BLaER1 treated with 17β-estradiol and CSF1 and Interleukin-3, amounts not matched to agents 10 nM and 100 nM (cell line): ENCODE results near the gene POU2AF2.

Experiments
- H3K27ac ChIP-seq, 11 experiments: shearing (Covaris generic); formaldehyde crosslinking; 2 replicates each; pipeline ENCODE4 v1.8.1; 2022
- H3K27me3 ChIP-seq, 11 experiments: shearing (Covaris generic); formaldehyde crosslinking; 2 replicates each; pipeline ENCODE4 v1.8.1; 2022
- H3K36me3 ChIP-seq, 11 experiments: shearing (Covaris generic); formaldehyde crosslinking; 2 replicates each; pipeline ENCODE4 v1.8.1; 2022
- H3K4me1 ChIP-seq, 10 experiments: shearing (Covaris generic); formaldehyde crosslinking; 2 replicates each; pipeline ENCODE4 v1.8.1; 2022
- H3K4me2 ChIP-seq, 11 experiments: shearing (Covaris generic); formaldehyde crosslinking; 2 replicates each; pipeline ENCODE4 v1.8.1; 2022
- H3K4me3 ChIP-seq, 10 experiments: shearing (Covaris generic); formaldehyde crosslinking; 2 replicates each; pipeline ENCODE4 v1.8.1; 2022
- H3K9ac ChIP-seq, 11 experiments: shearing (Covaris generic); formaldehyde crosslinking; 2 replicates each; pipeline ENCODE4 v1.8.1; 2022
- H3K9me3 ChIP-seq, 11 experiments: shearing (Covaris generic); formaldehyde crosslinking; replicated peaks in 1 of 11; 2 replicates each; pipeline ENCODE4 v1.8.1; 2022
- H4K20me1 ChIP-seq, 11 experiments: shearing (Covaris generic); formaldehyde crosslinking; 2 replicates each; pipeline ENCODE4 v1.8.1; 2022
- Cebpa-rat ChIP-seq, 11 experiments: shearing (Covaris generic); IDR thresholded peaks; 2 replicates each; pipeline ENCODE4 v1.8.1; 2022

Gene POU2AF2

GRCh38 chr11:111297696-111298095 lies 52.2 kb downstream of the POU2AF2 start:
- no peak overlapping the region for H3K4me2 ChIP-seq

DNA sequence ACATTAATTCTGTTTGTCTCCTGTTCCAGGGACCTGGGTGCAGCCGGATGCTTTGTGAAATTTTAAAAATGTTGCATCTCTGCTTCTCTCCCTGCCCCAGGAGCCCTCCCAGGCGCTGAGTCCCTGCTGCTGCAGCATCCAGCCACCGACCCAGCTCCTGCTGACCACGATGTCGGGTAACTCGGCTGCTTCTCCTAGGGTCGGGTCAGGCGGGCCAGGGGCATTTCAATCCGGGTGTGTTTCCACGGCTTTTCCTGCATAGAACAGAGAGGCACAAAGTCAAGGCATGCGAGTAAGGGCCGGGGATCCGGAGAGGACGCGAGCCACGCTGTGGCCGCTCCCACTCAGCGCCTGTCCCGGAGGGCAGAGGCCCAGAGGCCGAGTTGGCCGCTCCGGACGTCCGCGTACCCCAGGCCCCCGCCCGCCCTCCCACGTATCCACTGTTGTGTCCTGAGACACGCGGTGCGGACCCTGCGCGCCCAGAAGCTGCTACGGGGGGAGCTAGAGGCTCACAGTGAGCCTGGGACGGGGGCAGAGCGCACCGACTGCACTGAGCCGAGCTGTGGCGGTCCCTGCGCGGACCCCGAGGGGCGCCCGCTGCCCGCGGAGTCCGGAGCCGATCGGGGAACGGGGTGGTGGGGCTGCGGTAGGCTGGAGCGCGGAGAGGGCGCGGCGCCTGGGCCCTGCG lies 53.0 kb downstream of the POU2AF2 start, which contains the start of gene POU2AF3:
Gene POU2AF3, plus strand, starts transcription at position 134 of the 688 bp plus-strand sequence. Its CDS starts 36 bp downstream, at position 170.
- Histone ChIP-seq H3K9me3 (peaks cover 0 to 13% (median 9%) of the 10 kb centered on the region in 11 experiments; a peak in 13 of 22 replicates), H3K9ac (peak within 1 kb of the TSS in 10 of 11 experiments; percentile 26 to 62 (median 48); a peak in 12 of 22 replicates), H3K36me3 (no peaks in the 10 kb centered on the region), H4K20me1 (peaks cover 0 to 6% (median 0%) of the 10 kb centered on the region in 11 experiments; a peak in 1 of 22 replicates), H3K4me3 (peak within 1 kb of the TSS; percentile 52 to 69 (median 58)), H3K4me1 (peaks cover 0 to 5% (median 0%) of the 10 kb centered on the region in 10 experiments; a peak in 3 of 20 replicates), H3K4me2 (peak within 1 kb of the TSS; percentile 65 to 87 (median 84)), H3K27ac (no peak within 1 kb of the TSS), H3K27me3 (peaks cover 39 to 65% (median 56%) of the 10 kb centered on the region in 11 experiments)
- no peak for TF ChIP-seq Cebpa-rat (IDR thresholded peaks at IDR 0.05)

More at GRCh38 chr11:111297696-111298095, 52.2 kb downstream of the POU2AF2 start:
- H3K4me3 ChIP-seq: no peak overlapping the region
- H3K36me3 ChIP-seq: no peaks in the 10 kb centered on the region
- peaks cover 39 to 65% (median 56%) of the 10 kb centered on the region in 11 experiments for H3K27me3 ChIP-seq
- peaks cover 0 to 13% (median 9%) of the 10 kb centered on the region in 11 experiments; a peak in 13 of 22 replicates for H3K9me3 ChIP-seq
- peaks cover 0 to 5% (median 0%) of the 10 kb centered on the region in 10 experiments; a peak in 3 of 20 replicates for H3K4me1 ChIP-seq
- TF ChIP-seq Cebpa-rat (IDR thresholded peaks at IDR 0.05): no peak
- H3K9ac ChIP-seq: no peak overlapping the region
- peaks cover 0 to 6% (median 0%) of the 10 kb centered on the region in 11 experiments; a peak in 1 of 22 replicates for H4K20me1 ChIP-seq
- no peak overlapping the region for H3K27ac ChIP-seq

DNA sequence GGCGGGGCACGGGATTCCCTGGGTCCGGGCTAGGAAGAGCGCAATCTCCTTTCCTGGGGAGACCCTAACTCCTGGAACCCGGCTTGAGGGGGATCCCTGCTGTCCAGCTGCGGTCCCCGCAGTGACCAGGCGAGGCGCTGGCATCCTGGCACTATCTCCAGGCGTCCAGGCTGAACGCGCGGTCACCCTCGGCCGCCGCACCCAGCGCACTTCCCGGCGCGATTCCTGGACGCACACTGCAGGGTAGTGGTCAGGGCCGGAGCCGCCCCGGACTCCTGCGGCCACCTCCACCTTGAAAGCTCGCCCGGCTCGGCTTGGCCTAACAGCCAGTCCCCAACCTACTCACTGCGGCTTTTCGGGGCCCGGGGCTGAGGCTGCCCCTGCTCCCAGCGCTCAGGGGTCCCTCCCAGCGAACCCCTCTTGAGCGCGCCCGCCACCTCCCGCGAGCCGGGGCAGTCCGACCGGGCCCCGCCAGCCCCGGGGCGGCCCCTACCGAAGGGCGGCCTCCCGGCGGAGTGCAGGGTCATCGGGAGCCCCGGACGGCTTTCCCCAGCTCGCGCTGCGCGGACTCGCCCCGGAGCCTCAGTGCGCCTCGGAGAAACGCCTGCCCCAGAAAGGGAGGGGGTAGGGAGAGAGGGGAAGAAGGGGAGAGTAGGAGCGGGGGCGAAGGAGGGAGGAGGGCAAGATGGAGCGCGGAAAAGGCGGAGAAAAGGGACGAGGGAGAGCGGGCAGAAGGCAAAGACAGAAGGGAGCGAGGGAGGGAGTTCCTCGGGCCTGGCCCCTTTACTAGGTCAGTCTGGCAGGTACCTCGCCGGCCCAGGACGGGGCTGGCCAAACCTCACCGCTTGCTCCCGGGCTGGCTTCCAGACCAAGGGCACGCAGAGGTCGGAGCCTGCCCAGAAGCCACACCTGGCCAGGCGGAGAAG lies 53.8 kb downstream of the POU2AF2 start:
- peak overlapping the region; percentile 52 to 69 (median 58) for H3K4me3 ChIP-seq
- H3K9me3 ChIP-seq: peaks cover 0 to 13% (median 9%) of the 10 kb centered on the region in 11 experiments; a peak in 13 of 22 replicates
- TF ChIP-seq Cebpa-rat (IDR thresholded peaks at IDR 0.05): no peak
- H3K36me3 ChIP-seq: no peaks in the 10 kb centered on the region
- H3K9ac ChIP-seq: peak overlapping the region in 10 of 11 experiments; percentile 26 to 62 (median 48); a peak in 12 of 22 replicates
- peaks cover 0 to 6% (median 0%) of the 10 kb centered on the region in 11 experiments; a peak in 1 of 22 replicates for H4K20me1 ChIP-seq
- no peak overlapping the region for H3K27ac ChIP-seq
- H3K4me2 ChIP-seq: peak overlapping the region; percentile 65 to 87 (median 84)
- H3K27me3 ChIP-seq: peaks cover 39 to 65% (median 56%) of the 10 kb centered on the region in 11 experiments
- peaks cover 0 to 5% (median 0%) of the 10 kb centered on the region in 10 experiments; a peak in 1 of 20 replicates for H3K4me1 ChIP-seq

GRCh38 chr11:111300569-111300968 lies 55.0 kb downstream of the POU2AF2 start:
- no peaks in the 10 kb centered on the region for H3K36me3 ChIP-seq
- H3K27ac ChIP-seq: no peak overlapping the region
- peaks cover 0 to 6% (median 0%) of the 10 kb centered on the region in 11 experiments; a peak in 1 of 22 replicates for H4K20me1 ChIP-seq
- H3K9ac ChIP-seq: no peak overlapping the region
- H3K4me3 ChIP-seq: no peak overlapping the region
- no peak for TF ChIP-seq Cebpa-rat (IDR thresholded peaks at IDR 0.05)
- peaks cover 39 to 65% (median 56%) of the 10 kb centered on the region in 11 experiments for H3K27me3 ChIP-seq
- H3K4me2 ChIP-seq: no peak overlapping the region
- peaks cover 0 to 5% (median 0%) of the 10 kb centered on the region in 10 experiments; a peak in 1 of 20 replicates for H3K4me1 ChIP-seq
- peaks cover 0 to 13% (median 9%) of the 10 kb centered on the region in 11 experiments; a peak in 13 of 22 replicates for H3K9me3 ChIP-seq

- Histone ChIP-seq H4K20me1 (peaks cover 0 to 6% (median 0%) of the 10 kb centered on the region in 11 experiments; a peak in 1 of 22 replicates), H3K4me3 (no peak overlapping the region), H3K36me3 (no peaks in the 10 kb centered on the region), H3K9me3 (peaks cover 0 to 13% (median 9%) of the 10 kb centered on the region in 11 experiments; a peak in 13 of 22 replicates), H3K4me2 (no peak overlapping the region), H3K4me1 (peaks cover 0 to 5% (median 0%) of the 10 kb centered on the region in 10 experiments; a peak in 1 of 20 replicates), H3K9ac (no peak overlapping the region), H3K27me3 (peaks cover 39 to 60% (median 56%) of the 10 kb centered on the region in 11 experiments), H3K27ac (no peak overlapping the region)
- TF ChIP-seq Cebpa-rat (IDR thresholded peaks at IDR 0.05): no peak
Measured at GRCh38 chr11:111301004-111301841, 55.7 kb downstream of the POU2AF2 start.

- Histone ChIP-seq H3K9me3 (peaks cover 0 to 13% (median 9%) of the 10 kb centered on the region in 11 experiments; a peak in 13 of 22 replicates), H3K27ac (no peak overlapping the region), H3K4me2 (no peak overlapping the region), H3K4me3 (no peak overlapping the region), H3K9ac (no peak overlapping the region), H3K27me3 (peaks cover 39 to 57% (median 53%) of the 10 kb centered on the region in 11 experiments), H3K4me1 (peaks cover 0 to 5% (median 0%) of the 10 kb centered on the region in 10 experiments; a peak in 1 of 20 replicates), H4K20me1 (peaks cover 0 to 6% (median 0%) of the 10 kb centered on the region in 11 experiments; a peak in 1 of 22 replicates), H3K36me3 (no peaks in the 10 kb centered on the region)
- TF ChIP-seq Cebpa-rat (IDR thresholded peaks at IDR 0.05): no peak
Measured at GRCh38 chr11:111301842-111302118, 56.3 kb downstream of the POU2AF2 start.

- no peak overlapping the region for H3K27ac ChIP-seq
- H3K9me3 ChIP-seq: peaks cover 0 to 13% (median 9%) of the 10 kb centered on the region in 11 experiments; a peak in 13 of 22 replicates
- peaks cover 36 to 52% (median 48%) of the 10 kb centered on the region in 11 experiments for H3K27me3 ChIP-seq
- H3K36me3 ChIP-seq: no peaks in the 10 kb centered on the region
- peaks cover 0 to 6% (median 0%) of the 10 kb centered on the region in 11 experiments; a peak in 1 of 22 replicates for H4K20me1 ChIP-seq
- H3K4me2 ChIP-seq: no peak overlapping the region
- TF ChIP-seq Cebpa-rat (IDR thresholded peaks at IDR 0.05): no peak
- peaks cover 0 to 5% (median 0%) of the 10 kb centered on the region in 10 experiments; a peak in 1 of 20 replicates for H3K4me1 ChIP-seq
- no peak overlapping the region for H3K4me3 ChIP-seq
- no peak overlapping the region for H3K9ac ChIP-seq
Measured at GRCh38 chr11:111302298-111302697, 56.8 kb downstream of the POU2AF2 start.
